Choroid plexus epithelial cell (primary cell): ENCODE data around the gene TRIM62.

Experiments
- DNase-seq: peaks from one replicate; pipeline ENCODE4 v3.0.0-alpha.2; 2010; ENCODE audit warnings: low read depth
- H3K4me3 ChIP-seq: 2 replicates; pipeline ENCODE4 v1.5.1; 2011; ENCODE audit warnings: low read depth, mild to moderate bottlenecking, control low read depth, low read length, moderate library complexity
- CTCF ChIP-seq: conservative IDR thresholded peaks from 2 replicates; pipeline ENCODE4 v1.5.1; 2011; ENCODE audit warnings: low read depth, mild to moderate bottlenecking, control low read depth, inconsistent platforms, low read length, moderate library complexity

TRIM62 gene

GRCh38 chr1:33143698-33144097 is 38.1 kb downstream of the TRIM62 start:
- no peak overlapping the region for H3K4me3 ChIP-seq
- DNase-seq = peak; percentile 78
- TF ChIP-seq CTCF = no peak

GRCh38 chr1:33143176-33143575 is 38.7 kb downstream of the TRIM62 start:
- peak; percentile 59 for DNase-seq
- no peak overlapping the region for H3K4me3 ChIP-seq
- no peak for TF ChIP-seq CTCF

GRCh38 chr1:33142483-33143064 is 39.3 kb downstream of the TRIM62 start:
- no peak overlapping the region for H3K4me3 ChIP-seq
- no peak for TF ChIP-seq CTCF
- DNase-seq = no peak

GRCh38 chr1:33141781-33142180 is 40.1 kb downstream of the TRIM62 start:
- no peak overlapping the region for H3K4me3 ChIP-seq
- no peak for TF ChIP-seq CTCF
- no peak for DNase-seq

GRCh38 chr1:33141216-33141615 is 40.6 kb downstream of the TRIM62 start:
- H3K4me3 ChIP-seq = no peak overlapping the region
- DNase-seq = no peak
- TF ChIP-seq CTCF = no peak

GRCh38 chr1:33140153-33141149 is 41.4 kb downstream of the TRIM62 start:
- H3K4me3 ChIP-seq = no peak overlapping the region
- peak; percentile 73 for DNase-seq
- TF ChIP-seq CTCF = peak; percentile 63
